ENCODE data around the gene INA.

INA gene

DNA sequence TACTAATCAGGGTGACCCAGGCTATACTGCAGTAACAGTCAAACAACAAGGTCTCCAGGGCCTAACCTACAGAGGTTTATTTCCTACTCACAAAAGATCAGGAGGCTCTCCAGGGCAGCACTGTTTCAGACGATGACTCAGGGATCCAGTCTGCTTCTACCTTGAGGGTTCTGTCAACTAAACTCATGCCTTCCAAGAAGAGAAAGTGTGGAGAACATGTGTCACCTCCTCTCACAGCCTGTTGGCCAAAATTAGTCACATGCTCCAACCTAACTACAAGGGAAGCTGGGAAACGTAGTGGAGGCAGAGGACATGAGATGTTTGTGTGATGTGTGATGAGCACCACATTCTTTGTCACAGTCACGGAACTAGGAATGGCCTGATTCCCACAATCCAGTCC, 14.7 kb upstream of the INA start:
- Histone ChIP-seq H4K20me1 (no peaks in the 10 kb centered on the region; a peak in 1 of 22 replicates), H3K4me2 (no peak overlapping the region), H3K4me3 (no peak overlapping the region), H3K4me1 (no peaks in the 10 kb centered on the region), H3K27ac (no peak overlapping the region), H3K27me3 (no peaks in the 10 kb centered on the region), H3K36me3 (peaks cover 0 to 6% (median 0%) of the 10 kb centered on the region in 11 experiments; a peak in 1 of 22 replicates), H3K9me3 (replicated peaks in 1 of 11) (peaks cover 27 to 33% (median 29%) of the 10 kb centered on the region in 11 experiments), H3K9ac (no peak overlapping the region)
- no peak for TF ChIP-seq Cebpa-rat (IDR thresholded peaks at IDR 0.05)

DNA sequence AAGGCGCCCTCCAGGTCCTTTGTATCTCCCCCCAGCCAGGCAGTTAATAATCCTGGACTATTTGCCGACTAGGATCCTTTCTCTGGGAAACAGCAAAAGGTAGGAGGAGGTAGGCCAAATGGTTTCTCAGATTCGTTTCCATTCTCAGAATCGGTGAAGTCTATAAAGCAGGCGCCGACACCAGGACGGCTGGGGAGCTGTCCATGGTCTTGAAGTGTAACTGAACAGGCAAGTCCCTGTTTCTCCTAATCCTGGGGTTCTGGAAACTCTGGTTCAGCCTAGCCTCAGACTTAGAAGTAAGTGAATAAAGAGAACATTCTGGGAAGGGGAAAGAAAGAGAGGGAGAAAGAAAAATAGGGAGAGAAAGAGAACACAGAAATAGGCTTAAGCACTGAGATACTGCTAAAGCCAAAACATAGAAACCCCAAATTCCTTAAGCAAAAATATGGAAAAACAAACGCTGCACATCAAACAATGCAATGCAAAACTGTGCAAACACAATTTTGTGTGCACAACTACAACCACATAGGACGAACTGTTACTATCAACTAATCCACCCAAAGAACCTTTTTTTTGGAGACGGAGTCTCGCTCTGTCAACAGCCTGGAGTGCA, 11.1 kb upstream of the INA start:
- Histone ChIP-seq H3K4me1 (no peaks in the 10 kb centered on the region), H4K20me1 (no peaks in the 10 kb centered on the region; a peak in 1 of 22 replicates), H3K9ac (no peak overlapping the region), H3K27ac (no peak overlapping the region), H3K4me3 (no peak overlapping the region), H3K27me3 (no peaks in the 10 kb centered on the region), H3K4me2 (no peak overlapping the region), H3K36me3 (no peaks in the 10 kb centered on the region), H3K9me3 (replicated peaks in 1 of 11) (peaks cover 4 to 11% (median 5%) of the 10 kb centered on the region in 11 experiments; a peak in 19 of 22 replicates)
- no peak for TF ChIP-seq Cebpa-rat (IDR thresholded peaks at IDR 0.05)

DNA sequence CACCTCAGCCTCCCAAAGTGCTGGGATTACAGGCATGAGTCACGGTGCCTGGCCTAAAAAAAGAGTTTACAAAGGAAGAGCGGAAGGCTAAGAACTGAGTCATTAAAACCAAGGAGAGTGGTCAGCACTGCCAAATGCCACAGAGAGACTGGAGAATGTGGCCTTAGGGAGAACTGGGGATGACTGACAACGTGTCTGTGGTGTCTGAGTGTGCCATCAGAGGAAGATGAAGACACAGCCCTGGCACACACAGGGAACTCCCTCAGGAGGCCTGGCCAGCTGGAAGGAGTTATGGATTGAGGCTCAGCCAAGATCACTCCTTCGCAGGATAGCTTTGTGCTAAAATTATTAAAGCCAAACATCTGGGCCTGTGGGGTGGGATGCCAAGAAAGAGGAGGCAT, 3.9 kb upstream of the INA start:
- Histone ChIP-seq H3K4me2 (peak overlapping the region in 3 of 11 experiments; percentile 49 to 56 (median 54); a peak in 6 of 22 replicates), H3K27me3 (peaks cover 30 to 34% (median 32%) of the 10 kb centered on the region in 11 experiments), H4K20me1 (peaks cover 0 to 29% (median 13%) of the 10 kb centered on the region in 11 experiments; a peak in 11 of 22 replicates), H3K4me3 (no peak overlapping the region), H3K27ac (no peak overlapping the region), H3K9ac (no peak overlapping the region), H3K36me3 (no peaks in the 10 kb centered on the region), H3K4me1 (peaks cover 15 to 32% (median 18%) of the 10 kb centered on the region in 10 experiments), H3K9me3 (replicated peaks in 1 of 11) (peaks cover 5 to 11% (median 7%) of the 10 kb centered on the region in 11 experiments; a peak in 21 of 22 replicates)
- TF ChIP-seq Cebpa-rat (IDR thresholded peaks at IDR 0.05): no peak

DNA sequence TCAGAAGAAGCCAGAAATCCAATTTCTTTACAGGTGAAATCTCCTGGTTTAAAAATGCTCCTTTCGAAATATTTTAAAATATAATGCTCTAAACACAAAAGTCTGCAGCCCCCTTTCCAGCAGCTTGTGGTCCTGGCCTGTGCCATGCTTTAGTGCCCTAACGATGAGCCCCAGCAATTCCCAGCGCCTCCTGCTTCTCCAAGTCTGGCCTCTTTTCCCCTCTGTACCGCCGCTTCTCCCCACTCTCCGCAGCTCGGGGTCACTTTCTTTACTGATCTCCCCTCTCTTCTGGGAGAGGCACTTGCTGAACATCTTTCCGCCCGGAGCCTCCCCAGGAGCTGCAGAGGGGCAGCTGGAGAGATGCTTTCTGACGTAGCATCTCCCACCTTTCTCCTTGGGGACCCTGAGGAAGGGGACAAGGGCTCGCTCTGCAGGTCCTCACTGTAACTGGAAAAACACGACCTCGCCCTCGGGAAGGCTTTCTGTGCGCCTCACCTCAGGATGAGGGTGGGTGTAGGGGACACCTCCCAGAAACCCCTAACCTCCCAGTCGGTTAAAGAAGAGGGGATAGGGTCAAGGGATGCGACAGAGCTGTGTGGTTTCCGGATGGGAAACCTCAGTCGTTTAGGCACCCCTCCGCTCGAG, 565 bp upstream of the INA start:
- Histone ChIP-seq H3K9ac (peak overlapping the region in 2 of 11 experiments; percentile 10 to 23; a peak in 1 of 22 replicates), H3K4me1 (peaks cover 19 to 33% (median 21%) of the 10 kb centered on the region in 10 experiments), H4K20me1 (peaks cover 0 to 32% (median 14%) of the 10 kb centered on the region in 11 experiments; a peak in 11 of 22 replicates), H3K9me3 (replicated peaks in 1 of 11) (peaks cover 7 to 19% (median 14%) of the 10 kb centered on the region in 11 experiments), H3K36me3 (no peaks in the 10 kb centered on the region), H3K4me2 (peak overlapping the region; percentile 89 to 99 (median 97)), H3K27me3 (peaks cover 47 to 64% (median 54%) of the 10 kb centered on the region in 11 experiments), H3K27ac (no peak overlapping the region), H3K4me3 (peak overlapping the region; percentile 46 to 71 (median 63))
- no peak for TF ChIP-seq Cebpa-rat (IDR thresholded peaks at IDR 0.05)

DNA sequence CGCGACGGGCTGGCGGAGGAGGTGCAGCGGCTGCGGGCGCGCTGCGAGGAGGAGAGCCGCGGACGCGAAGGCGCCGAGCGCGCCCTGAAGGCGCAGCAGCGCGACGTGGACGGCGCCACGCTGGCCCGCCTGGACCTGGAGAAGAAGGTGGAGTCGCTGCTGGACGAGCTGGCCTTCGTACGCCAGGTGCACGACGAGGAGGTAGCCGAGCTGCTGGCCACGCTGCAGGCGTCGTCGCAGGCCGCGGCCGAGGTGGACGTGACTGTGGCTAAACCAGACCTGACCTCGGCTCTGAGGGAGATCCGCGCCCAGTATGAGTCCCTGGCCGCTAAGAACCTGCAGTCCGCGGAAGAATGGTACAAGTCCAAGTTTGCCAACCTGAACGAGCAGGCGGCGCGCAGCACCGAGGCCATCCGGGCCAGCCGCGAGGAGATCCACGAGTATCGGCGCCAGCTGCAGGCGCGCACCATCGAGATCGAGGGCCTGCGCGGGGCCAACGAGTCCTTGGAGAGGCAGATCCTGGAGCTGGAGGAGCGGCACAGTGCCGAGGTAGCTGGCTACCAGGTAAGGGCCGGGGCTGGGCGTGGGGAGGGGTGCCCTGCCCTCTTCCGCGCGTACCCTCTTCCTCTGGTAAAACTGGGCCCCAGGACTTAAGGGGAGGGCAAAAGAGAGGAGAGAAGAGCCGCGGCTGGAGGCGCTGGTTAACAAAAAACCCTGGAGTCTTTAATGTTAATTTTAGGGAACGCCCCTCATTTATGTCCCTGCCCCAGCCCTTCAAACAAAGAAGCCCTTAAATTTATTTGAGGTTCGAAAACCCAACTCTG, 987 bp downstream of the INA start:
- Histone ChIP-seq H3K27ac (no peak overlapping the region), H3K9ac (no peak overlapping the region), H3K4me1 (peaks cover 19 to 32% (median 21%) of the 10 kb centered on the region in 10 experiments), H3K36me3 (no peaks in the 10 kb centered on the region), H4K20me1 (peaks cover 0 to 32% (median 14%) of the 10 kb centered on the region in 11 experiments; a peak in 11 of 22 replicates), H3K4me3 (peak overlapping the region; percentile 46 to 71 (median 63)), H3K9me3 (replicated peaks in 1 of 11) (peaks cover 7 to 19% (median 14%) of the 10 kb centered on the region in 11 experiments), H3K4me2 (peak overlapping the region; percentile 89 to 99 (median 97)), H3K27me3 (peaks cover 47 to 64% (median 54%) of the 10 kb centered on the region in 11 experiments)
- no peak for TF ChIP-seq Cebpa-rat (IDR thresholded peaks at IDR 0.05)

DNA sequence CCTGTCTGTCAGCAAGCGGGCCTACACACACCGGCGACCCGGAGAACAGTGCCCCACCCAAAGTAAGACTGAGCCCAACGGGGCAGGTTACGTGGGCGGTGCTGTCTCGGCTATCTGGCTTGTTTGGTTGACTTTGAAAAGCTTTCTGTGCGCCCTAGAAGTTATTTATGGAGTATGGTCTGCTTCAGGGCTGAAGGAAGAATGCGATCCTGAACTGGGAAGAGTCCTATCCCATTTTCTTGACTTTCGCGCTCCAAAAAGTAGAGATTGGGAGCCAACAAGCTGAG, 1.5 kb downstream of the INA start:
- peaks cover 47 to 64% (median 54%) of the 10 kb centered on the region in 11 experiments for H3K27me3 ChIP-seq

DNA sequence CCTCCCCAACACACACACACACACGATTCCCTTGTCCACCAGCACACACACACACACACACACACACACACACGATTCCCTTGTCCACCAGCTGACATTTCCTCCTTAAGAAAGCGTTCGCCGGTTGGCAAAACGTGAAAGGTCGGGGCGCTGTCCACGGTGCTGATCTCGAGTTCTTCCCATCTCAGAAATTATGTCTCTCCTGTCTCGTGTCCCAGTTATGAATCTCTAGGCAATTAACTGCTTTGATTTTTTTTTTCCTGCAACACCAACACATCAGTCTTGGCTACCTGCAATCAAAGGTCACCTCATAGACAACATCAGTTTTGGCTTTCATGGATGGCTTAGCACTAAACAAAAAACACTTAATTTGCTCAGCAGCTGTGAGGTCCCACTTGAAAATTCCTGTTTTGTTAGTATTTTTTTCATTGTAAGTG, 1.9 kb downstream of the INA start:
- peaks cover 7 to 19% (median 14%) of the 10 kb centered on the region in 11 experiments for H3K9me3 ChIP-seq (replicated peaks in 1 of 11)
- TF ChIP-seq Cebpa-rat (IDR thresholded peaks at IDR 0.05): no peak
- peaks cover 47 to 64% (median 54%) of the 10 kb centered on the region in 11 experiments for H3K27me3 ChIP-seq
- H3K4me3 ChIP-seq: no peak overlapping the region
- H3K36me3 ChIP-seq: no peaks in the 10 kb centered on the region
- no peak overlapping the region for H3K27ac ChIP-seq
- H3K9ac ChIP-seq: no peak overlapping the region
- no peak overlapping the region for H3K4me2 ChIP-seq
- H3K4me1 ChIP-seq: peaks cover 18 to 29% (median 20%) of the 10 kb centered on the region in 10 experiments
- peaks cover 0 to 31% (median 14%) of the 10 kb centered on the region in 11 experiments; a peak in 11 of 22 replicates for H4K20me1 ChIP-seq

More for the DNA sequence above, 1.5 kb downstream of the INA start:
- Histone ChIP-seq H3K9me3 (replicated peaks in 1 of 11) (peaks cover 7 to 19% (median 14%) of the 10 kb centered on the region in 11 experiments), H3K4me1 (peaks cover 19 to 32% (median 21%) of the 10 kb centered on the region in 10 experiments), H3K4me3 (no peak overlapping the region; a peak in 1 of 20 replicates), H3K4me2 (peak overlapping the region in 7 of 11 experiments; percentile 95 to 99 (median 97); a peak in 7 of 22 replicates), H3K9ac (no peak overlapping the region), H4K20me1 (peaks cover 0 to 31% (median 14%) of the 10 kb centered on the region in 11 experiments; a peak in 11 of 22 replicates), H3K27ac (no peak overlapping the region), H3K36me3 (no peaks in the 10 kb centered on the region)
- no peak for TF ChIP-seq Cebpa-rat (IDR thresholded peaks at IDR 0.05)

DNA sequence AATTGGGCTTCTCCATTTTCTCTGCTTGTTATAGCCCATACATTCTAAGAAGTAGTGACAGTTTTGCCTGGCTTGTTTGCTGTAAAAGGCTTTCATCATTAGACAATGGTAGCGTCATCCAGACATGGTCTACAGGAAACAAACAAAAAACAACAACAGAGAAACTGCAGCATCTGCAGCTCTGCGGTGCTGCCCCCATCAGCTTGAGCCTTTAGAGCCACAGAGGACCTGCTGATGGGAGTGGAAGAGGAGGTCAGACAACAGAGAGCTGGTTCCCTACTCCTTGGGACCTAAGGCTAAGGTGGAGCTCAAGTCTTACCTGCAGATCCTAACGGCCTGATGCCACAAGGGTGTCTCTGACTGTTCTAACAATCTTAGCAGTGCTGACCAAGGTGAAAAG, 3.1 kb downstream of the INA start:
- H3K4me1 ChIP-seq: peaks cover 19 to 31% (median 21%) of the 10 kb centered on the region in 10 experiments
- H3K27me3 ChIP-seq: peaks cover 45 to 60% (median 54%) of the 10 kb centered on the region in 11 experiments
- no peak for TF ChIP-seq Cebpa-rat (IDR thresholded peaks at IDR 0.05)
- no peak overlapping the region for H3K27ac ChIP-seq
- no peak overlapping the region for H3K4me2 ChIP-seq
- no peak overlapping the region for H3K4me3 ChIP-seq
- peaks cover 0 to 31% (median 14%) of the 10 kb centered on the region in 11 experiments; a peak in 11 of 22 replicates for H4K20me1 ChIP-seq
- H3K36me3 ChIP-seq: no peaks in the 10 kb centered on the region
- H3K9ac ChIP-seq: no peak overlapping the region
- H3K9me3 ChIP-seq (replicated peaks in 1 of 11): peaks cover 7 to 19% (median 14%) of the 10 kb centered on the region in 11 experiments
